ENCODE results near the gene POU2F1.

DNA sequence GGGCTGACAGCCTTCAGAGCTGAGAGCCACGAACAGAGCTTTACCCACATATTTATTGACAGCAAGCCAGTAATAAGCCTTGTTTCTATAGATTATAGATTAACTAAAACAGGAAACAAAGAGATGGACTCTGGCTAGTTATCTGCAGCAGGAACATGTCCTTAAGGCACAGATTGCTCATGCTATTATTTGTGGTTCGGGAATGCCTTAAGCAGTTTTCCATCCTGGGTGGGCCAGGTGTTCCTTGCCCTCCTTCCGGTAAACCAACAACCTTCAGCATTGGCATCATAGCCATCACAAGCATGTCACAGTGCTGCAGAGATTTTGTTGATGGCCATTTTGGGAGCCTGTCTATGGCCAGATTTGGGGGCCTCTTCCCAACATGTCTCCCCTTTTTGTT is 96.8 kb downstream of the POU2F1 start:
- TF ChIP-seq, protein P1, sequence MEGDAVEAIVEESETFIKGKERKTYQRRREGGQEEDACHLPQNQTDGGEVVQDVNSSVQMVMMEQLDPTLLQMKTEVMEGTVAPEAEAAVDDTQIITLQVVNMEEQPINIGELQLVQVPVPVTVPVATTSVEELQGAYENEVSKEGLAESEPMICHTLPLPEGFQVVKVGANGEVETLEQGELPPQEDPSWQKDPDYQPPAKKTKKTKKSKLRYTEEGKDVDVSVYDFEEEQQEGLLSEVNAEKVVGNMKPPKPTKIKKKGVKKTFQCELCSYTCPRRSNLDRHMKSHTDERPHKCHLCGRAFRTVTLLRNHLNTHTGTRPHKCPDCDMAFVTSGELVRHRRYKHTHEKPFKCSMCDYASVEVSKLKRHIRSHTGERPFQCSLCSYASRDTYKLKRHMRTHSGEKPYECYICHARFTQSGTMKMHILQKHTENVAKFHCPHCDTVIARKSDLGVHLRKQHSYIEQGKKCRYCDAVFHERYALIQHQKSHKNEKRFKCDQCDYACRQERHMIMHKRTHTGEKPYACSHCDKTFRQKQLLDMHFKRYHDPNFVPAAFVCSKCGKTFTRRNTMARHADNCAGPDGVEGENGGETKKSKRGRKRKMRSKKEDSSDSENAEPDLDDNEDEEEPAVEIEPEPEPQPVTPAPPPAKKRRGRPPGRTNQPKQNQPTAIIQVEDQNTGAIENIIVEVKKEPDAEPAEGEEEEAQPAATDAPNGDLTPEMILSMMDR (IDR thresholded peaks at IDR 0.05; ENCODE audit: insufficient read depth, low read length, poor library complexity, severe bottlenecking) = no peak
- no peak for TF ChIP-seq EZH2phosphoT487 (conservative IDR thresholded peaks at IDR 0.05; ENCODE audit: low read length)

All from SU-DHL-6 (cell line).